Measurements from ENCODE around the gene SETD3. TPM values are rescaled to one million over a fixed set of nuclear protein-coding genes. Genes with fewer than 3 reads are reported as not detected.

The SETD3 gene
- total and polyA plus RNA-seq, 4 donors = 36.4 to 60.9 (median 49.7) TPM

DNA sequence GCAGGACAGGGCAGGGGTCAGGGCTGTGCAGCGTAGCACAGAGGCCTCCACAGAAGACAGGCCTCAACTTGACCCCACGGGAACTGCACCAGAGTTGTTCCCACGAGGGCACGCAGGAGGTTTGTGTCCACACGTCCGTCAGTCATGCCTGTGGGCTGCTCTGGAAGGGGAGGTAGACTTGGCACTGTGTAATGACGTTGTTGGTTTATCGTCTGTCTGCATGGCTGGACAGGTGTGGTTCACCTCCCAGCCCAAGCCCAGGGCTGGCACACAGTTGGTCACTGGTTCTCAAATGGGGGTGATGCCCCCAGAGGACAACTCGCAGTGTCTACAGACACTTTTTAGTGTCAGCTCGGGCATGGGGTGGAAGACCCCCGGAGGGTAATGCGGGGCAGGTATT, 46.4 kb upstream of the SETD3 start:
- H3K36me3 ChIP-seq (ENCODE audit: control insufficient read depth in 4 of 4, insufficient read depth in 4 of 4, low read length in 4 of 4) = peaks cover 0 to 2% (median 0%) of the 10 kb centered on the region in 4 donors
- DNase-seq (no peak), ATAC-seq (ENCODE audit: insufficient read depth, low FRiP score) (no peak)
- WGBS, 2 donors = 91 to 92% methylated on average over 12 of the region's 12 CpGs
- H3K4me1 ChIP-seq (ENCODE audit: control insufficient read depth in 5 of 5, insufficient read depth in 5 of 5, low read length in 5 of 5) = peaks cover 0 to 30% (median 16%) of the 10 kb centered on the region in 5 donors
- H3K27ac ChIP-seq (ENCODE audit: low read depth in 1 of 2, low read length in 1 of 2) = no peak overlapping the region
- H3K9ac ChIP-seq (ENCODE audit: insufficient read depth in 1 of 2, low read length in 2 of 2) = no peak overlapping the region
- no peak overlapping the region for H3K4me3 ChIP-seq
- H3K9me3 ChIP-seq (ENCODE audit: control insufficient read depth in 4 of 4, insufficient read depth in 3 of 4, low read length in 3 of 4) = no peaks in the 10 kb centered on the region
- TF ChIP-seq, protein P1, sequence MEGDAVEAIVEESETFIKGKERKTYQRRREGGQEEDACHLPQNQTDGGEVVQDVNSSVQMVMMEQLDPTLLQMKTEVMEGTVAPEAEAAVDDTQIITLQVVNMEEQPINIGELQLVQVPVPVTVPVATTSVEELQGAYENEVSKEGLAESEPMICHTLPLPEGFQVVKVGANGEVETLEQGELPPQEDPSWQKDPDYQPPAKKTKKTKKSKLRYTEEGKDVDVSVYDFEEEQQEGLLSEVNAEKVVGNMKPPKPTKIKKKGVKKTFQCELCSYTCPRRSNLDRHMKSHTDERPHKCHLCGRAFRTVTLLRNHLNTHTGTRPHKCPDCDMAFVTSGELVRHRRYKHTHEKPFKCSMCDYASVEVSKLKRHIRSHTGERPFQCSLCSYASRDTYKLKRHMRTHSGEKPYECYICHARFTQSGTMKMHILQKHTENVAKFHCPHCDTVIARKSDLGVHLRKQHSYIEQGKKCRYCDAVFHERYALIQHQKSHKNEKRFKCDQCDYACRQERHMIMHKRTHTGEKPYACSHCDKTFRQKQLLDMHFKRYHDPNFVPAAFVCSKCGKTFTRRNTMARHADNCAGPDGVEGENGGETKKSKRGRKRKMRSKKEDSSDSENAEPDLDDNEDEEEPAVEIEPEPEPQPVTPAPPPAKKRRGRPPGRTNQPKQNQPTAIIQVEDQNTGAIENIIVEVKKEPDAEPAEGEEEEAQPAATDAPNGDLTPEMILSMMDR (IDR thresholded peaks at IDR 0.05; ENCODE audit: control extremely low read depth, extremely low read depth) = no peak
- no peaks in the 10 kb centered on the region for H3K27me3 ChIP-seq (ENCODE audit: control insufficient read depth in 3 of 3, insufficient read depth in 3 of 3, low read length in 2 of 3)

DNA sequence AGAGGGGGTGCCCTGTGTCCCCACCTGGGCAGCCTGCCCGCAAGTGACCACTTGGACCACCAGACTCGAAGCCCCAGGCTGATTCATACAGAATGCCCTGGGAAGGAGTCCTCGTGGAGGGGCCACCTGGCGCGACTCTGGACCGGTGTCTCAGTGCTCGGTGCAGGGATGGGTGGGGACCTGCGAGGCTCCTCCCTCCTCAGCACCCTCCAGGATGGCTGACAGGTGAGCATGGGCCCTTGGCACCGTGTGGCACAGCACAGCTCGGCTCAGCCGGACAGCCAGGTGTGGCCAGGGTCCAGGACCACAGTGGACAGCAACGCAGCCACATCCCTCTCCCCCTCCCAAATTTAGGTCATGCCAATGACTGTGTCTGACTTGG, 45.0 kb upstream of the SETD3 start:
- peaks cover 0 to 2% (median 0%) of the 10 kb centered on the region in 4 donors for H3K9me3 ChIP-seq (ENCODE audit: control insufficient read depth in 4 of 4, insufficient read depth in 3 of 4, low read length in 3 of 4)
- 87 to 92% methylated on average over 12 of the region's 12 CpGs for WGBS, 2 donors
- H3K4me1 ChIP-seq (ENCODE audit: control insufficient read depth in 5 of 5, insufficient read depth in 5 of 5, low read length in 5 of 5) = peaks cover 0 to 27% (median 17%) of the 10 kb centered on the region in 5 donors
- peaks cover 0 to 2% (median 0%) of the 10 kb centered on the region in 4 donors for H3K36me3 ChIP-seq (ENCODE audit: control insufficient read depth in 4 of 4, insufficient read depth in 4 of 4, low read length in 4 of 4)
- TF ChIP-seq, protein P1 (IDR thresholded peaks at IDR 0.05; ENCODE audit: control extremely low read depth, extremely low read depth) = no peak
- H3K27me3 ChIP-seq (ENCODE audit: control insufficient read depth in 3 of 3, insufficient read depth in 3 of 3, low read length in 2 of 3) = no peaks in the 10 kb centered on the region
- no peak overlapping the region for H3K4me3 ChIP-seq
- H3K27ac ChIP-seq (ENCODE audit: low read depth in 1 of 2, low read length in 1 of 2) = no peak overlapping the region
- no peak overlapping the region for H3K9ac ChIP-seq (ENCODE audit: insufficient read depth in 1 of 2, low read length in 2 of 2)
- ATAC-seq (ENCODE audit: insufficient read depth, low FRiP score) (no peak), DNase-seq (no peak)

DNA sequence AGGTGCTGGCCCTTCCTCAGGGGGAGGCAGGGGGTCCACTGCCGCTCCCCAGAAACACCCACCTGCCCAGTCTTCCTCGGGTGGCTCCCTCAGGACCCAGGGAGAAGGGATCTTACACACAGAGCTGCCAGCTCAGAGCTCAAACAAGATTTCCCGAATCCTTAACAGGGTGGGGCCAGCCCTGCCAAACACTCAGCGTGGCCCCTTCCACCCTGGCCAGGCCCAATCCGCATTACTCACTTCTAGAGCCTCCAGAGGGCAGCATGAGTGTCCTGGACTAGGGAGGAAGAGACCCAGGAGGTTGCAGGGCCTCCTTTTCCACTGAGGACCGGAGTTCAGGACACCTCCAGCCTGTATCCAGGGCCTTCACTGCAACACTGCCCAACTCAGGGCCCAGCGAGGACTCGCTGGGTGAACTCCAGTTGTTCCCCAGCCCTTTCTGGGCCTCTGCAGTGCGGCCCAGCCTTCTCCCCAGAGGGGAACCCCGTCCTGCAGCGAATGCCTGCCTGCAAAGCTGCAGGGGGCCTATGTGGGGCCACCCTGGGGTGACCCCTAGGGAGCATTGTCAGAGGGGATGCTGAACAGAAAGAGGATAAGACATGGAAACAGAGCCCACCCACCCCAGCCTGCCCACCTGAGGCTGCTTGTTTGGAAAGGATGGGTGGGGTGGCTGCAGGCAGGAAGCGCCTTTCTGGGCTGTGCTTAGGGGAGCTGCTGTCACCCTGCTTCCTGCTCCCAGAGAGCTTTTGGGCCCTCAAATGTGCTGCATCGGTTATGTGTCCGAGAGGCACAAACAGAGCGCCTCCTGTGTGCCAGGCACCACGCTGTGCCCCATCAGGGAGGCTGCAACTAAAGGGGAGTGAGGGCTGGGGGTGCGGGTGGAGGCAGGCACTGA, 44.4 kb upstream of the SETD3 start:
- H3K27ac ChIP-seq (ENCODE audit: low read depth in 1 of 2, low read length in 1 of 2) = peak overlapping the region in 1 of 2 donors; percentile 61

More for the DNA sequence above, 44.4 kb upstream of the SETD3 start:
- ATAC-seq (ENCODE audit: insufficient read depth, low FRiP score) = peak; percentile 58
- DNase-seq = peak in 1 of 3 donors; percentile 19
- TF ChIP-seq, protein P1 (IDR thresholded peaks at IDR 0.05; ENCODE audit: control extremely low read depth, extremely low read depth) = peak; percentile 5
- H3K36me3 ChIP-seq (ENCODE audit: control insufficient read depth in 4 of 4, insufficient read depth in 4 of 4, low read length in 4 of 4) = peaks cover 0 to 2% (median 0%) of the 10 kb centered on the region in 4 donors
- H3K4me1 ChIP-seq (ENCODE audit: control insufficient read depth in 5 of 5, insufficient read depth in 5 of 5, low read length in 5 of 5) = peaks cover 0 to 25% (median 13%) of the 10 kb centered on the region in 5 donors
- WGBS, 2 donors = 68 to 73% methylated on average over 17 of the region's 17 CpGs
- H3K4me3 ChIP-seq = no peak overlapping the region
- H3K9me3 ChIP-seq (ENCODE audit: control insufficient read depth in 4 of 4, insufficient read depth in 3 of 4, low read length in 3 of 4) = peaks cover 0 to 2% (median 0%) of the 10 kb centered on the region in 4 donors
- no peak overlapping the region for H3K9ac ChIP-seq (ENCODE audit: insufficient read depth in 1 of 2, low read length in 2 of 2)
- no peaks in the 10 kb centered on the region for H3K27me3 ChIP-seq (ENCODE audit: control insufficient read depth in 3 of 3, insufficient read depth in 3 of 3, low read length in 2 of 3)

Data from lung (tissue), 12 donors.